Endothelial cell of hepatic sinusoid (primary cell): Measurements from ENCODE around the gene LHPP.

Experiments used
- in situ Hi-C: cut with HindIII; loops from 2 replicates; pipeline ENCODE4 v1.10.0; 2017; ENCODE audit warnings: low sequenced_read_pairs

LHPP gene

DNA sequence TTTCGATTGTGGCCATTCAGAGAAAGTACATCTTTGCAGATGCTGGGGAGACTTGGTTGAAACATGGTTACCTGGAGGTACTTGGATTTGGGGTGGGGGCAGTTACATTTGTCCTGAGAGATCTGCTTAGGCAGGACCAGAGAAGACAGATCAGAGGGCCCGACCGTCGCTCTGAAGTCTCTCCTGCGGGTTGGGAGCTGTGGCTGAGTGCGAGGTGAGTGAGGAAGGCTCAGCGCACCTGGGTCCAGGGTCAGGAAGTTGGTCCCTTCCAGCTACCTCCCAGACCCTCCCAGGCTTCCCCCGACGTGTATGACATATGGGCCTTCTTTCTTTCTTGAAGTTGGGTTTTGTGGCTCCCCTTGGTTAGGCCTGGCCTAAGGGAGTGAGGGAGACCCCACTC, 56.3 kb downstream of the LHPP start:
- in situ Hi-C loops = no loop called here

DNA sequence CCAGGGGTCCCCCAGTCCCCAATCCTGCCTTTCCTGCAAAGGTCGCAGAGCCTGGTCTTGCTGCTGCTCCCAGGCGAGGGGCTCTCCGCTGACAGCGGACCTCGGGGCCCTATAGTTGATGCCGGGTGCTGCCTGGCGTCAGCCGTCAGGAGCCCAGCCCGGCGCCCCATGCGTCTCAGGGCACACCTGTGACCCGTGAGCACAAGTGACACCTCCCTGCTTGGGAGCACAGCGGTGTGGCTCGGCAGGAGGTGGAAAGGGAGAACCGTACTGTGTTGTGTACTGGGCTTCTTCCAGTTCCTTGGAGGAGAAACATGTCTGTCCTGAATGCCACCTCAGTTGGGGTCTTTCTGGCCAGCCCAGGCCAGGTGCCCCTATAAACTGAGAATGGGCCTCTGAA, 56.7 kb downstream of the LHPP start:
- in situ Hi-C loops = no loop called here

DNA sequence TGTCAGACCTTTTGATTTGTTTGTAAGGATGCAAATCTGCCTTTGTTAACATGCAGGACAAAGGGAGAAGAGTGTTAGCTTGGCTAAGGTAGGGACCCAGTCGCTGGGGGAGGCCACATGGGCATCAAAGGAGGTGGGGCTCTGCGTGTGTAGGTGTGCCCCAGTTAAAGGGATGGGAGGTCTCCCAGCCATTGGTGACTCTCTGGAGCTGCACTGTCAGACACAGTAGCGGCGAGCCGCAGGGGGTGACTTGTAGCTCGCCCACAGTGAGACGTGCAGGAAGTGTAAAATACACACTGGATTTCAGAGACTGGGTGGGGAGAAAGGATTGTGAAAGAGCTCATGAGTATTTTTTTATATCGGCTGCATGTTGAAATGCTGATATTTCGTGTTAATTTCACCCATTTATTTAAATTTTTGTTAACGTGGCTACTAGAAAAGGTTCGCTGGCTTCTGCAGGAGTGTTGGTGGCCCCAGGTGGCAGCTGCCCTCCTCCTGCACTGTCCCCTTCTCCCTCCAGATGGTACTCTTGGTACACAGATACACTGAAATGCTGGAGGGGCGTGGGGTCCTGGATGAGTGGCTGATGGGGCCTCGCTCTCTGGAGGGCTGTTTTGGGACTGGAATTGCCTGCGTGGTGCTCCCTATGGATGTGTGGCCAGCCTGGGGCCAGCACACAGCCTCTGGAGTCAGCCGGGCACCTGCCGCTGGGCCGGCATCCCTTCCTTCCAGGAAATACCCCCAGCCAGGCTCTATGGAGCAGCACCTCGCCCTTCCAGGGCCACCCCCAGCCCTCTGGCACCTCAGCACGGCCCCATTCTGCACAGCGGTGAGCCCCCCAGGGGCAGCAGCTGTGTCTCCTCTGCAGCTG, 59.2 kb downstream of the LHPP start:
- in situ Hi-C loops = loop anchor here (5.0 kb wide), 1 partner anchor 62 kb away; no protein-coding TSS in a partner anchor

DNA sequence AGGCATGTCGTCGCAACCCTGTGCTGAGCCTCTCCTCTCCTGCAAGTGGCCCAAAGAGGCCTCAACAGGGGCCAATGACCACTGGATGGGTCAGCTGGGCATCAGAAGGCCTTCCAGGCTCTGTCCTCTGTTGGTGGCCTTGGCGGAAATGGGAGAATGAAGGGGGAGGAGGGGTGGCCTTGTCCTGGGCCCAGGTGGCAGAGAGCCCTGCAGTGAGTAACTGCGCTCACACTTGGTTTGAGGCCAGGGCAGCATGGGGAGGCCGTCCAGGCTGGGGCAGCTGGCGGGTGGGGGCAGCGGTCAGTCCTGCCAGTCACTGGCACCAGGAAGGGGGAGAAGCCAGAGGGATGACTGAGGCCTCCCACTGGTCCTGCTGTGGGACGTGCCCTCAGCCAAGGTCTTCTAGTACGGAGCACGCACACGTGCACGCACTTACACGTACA, 59.8 kb downstream of the LHPP start:
- in situ Hi-C loops = loop anchor here (5.0 kb wide), 1 partner anchor 61 kb away; no protein-coding TSS in a partner anchor

DNA sequence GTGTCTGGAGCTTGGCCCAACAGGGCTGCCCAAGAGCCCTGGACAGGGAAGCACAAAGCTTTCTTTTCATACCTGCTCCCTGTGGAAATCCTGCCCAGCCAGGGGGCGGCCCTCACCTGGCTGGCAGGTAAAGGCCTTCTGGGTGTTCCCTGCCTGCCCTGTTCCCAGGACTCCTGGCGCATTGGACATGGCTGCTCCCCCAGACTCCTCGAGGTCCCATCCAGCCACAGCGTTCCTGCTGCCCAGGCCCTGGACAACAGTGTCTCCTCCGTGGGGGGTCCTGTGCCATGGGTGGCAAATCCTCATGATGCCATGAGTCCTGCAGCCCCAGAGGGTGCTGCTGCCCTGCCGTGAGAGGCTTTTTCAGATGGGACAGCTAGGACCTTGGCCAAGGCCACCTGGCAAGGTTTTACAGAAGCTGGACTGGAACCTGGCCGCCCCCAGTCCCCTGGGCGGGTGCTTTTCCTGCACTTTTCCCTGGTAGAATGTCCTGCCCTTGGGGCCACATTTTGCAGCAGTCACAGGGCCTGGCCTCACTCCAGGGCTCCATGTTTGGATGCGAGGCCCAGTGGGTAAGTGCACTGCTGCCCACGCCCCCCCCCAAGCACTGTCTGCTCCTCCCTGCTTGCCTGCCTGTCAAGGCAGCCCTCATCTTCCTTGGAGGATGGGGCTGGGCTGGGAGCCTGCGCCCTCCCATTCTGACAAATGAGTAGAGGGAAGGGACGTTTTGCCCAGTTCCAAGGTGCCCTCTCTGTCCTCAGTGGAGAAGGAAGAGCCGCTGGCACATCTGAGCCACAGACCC, 60.7 kb downstream of the LHPP start:
- in situ Hi-C loops = loop anchor here (5.0 kb wide), 1 partner anchor 60 kb away; no protein-coding TSS in a partner anchor

DNA sequence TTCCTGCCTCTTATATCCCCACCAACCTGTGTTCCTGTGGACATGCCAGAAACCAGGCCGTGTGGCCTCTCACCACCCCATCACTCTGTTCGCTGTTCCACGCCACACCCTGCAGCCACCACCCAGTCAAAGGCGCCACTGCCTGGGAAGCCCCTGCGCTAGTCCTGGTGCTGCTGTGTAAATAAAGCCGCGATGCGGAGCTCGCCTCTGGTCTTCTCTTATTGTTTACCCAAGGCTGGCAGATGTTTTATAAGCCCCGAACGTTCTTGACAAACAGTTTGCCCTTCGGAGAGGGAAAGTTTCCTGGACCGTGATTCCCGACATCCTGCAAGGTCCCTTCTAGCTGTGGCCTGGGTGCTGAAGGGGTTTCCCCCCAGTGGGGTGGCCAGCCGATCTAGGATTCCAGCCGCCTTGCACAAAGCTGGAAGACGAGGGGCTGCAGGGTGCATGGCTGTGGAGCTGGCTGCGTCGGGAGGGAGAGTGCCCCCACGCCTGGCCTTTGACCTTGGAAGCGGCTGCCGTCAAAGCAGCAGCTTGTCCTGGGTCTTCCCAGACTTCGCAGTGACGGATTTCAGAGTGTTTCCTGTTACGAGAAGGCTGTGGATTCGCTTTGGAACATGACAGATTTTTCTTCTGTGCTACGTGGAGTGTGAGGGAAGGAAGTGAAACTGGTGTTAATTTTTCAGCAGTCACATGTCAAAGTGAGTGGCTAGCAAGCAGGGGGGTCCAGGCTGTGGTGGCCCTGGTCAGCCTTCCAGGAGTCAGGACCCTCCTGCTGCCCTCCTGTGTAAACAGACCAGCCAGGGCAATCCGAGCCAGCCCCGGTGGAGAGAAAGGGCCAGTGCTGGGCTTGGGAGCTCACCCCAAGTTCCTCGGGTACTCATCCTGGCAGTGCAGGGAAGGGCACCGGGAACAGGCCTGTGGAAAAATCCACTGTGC, 61.6 kb downstream of the LHPP start:
- in situ Hi-C loops = loop anchor here (5.0 kb wide), 1 partner anchor 59 kb away; no protein-coding TSS in a partner anchor

DNA sequence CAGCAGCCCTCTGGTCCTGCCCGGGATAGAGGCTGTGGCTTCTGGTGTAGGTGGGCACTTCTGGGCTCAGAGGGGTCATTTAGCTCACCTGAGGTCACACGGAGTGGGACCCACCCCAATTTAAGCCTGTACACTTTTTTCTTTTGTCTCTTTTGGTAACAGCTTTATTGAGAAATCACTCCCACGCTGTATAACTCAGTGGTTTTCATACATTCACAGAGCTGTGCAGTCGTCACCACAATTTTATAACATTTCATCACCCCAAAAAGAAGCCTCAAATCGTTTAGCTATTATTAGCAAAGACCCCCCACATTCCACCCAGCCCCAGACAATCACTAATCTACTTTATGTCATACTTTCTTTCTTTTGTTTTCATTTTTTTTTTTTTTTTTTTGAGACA, 62.3 kb downstream of the LHPP start:
- in situ Hi-C loops = loop anchor here (5.0 kb wide), 1 partner anchor 58 kb away; no protein-coding TSS in a partner anchor

DNA sequence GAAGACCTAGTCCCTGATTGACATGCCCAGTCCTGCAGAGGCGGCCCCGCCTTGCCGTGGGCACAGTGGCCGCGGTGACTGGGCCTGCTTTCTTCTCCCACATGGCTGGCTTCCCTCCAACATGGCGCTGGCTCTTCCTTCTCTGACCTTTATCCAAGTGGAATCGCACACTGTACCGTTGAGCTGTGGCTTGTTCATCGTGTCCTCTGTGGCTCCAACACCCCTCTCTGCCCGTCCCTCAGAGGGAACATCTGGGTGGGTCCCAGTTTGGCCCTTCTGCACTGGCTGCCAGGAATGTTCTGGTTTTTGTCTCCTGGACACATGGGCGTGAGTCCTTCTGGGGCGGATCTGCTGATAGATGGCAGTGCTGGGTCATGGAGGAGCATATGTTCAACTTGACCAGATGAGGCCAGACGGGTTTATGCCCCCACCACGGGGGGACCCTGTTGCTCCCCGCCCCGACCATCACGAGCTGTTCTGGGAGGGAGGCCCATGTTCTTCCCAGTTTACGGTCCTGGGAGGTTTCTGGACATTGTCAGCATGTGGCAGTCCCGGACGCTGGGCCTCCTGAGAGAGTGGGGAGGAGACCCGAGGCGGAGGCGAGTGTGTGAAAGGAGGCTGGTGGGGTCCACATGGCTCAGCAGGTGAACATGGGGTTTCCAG, 63.5 kb downstream of the LHPP start:
- in situ Hi-C loops = loop anchor here (5.0 kb wide), 1 partner anchor 57 kb away; no protein-coding TSS in a partner anchor

DNA sequence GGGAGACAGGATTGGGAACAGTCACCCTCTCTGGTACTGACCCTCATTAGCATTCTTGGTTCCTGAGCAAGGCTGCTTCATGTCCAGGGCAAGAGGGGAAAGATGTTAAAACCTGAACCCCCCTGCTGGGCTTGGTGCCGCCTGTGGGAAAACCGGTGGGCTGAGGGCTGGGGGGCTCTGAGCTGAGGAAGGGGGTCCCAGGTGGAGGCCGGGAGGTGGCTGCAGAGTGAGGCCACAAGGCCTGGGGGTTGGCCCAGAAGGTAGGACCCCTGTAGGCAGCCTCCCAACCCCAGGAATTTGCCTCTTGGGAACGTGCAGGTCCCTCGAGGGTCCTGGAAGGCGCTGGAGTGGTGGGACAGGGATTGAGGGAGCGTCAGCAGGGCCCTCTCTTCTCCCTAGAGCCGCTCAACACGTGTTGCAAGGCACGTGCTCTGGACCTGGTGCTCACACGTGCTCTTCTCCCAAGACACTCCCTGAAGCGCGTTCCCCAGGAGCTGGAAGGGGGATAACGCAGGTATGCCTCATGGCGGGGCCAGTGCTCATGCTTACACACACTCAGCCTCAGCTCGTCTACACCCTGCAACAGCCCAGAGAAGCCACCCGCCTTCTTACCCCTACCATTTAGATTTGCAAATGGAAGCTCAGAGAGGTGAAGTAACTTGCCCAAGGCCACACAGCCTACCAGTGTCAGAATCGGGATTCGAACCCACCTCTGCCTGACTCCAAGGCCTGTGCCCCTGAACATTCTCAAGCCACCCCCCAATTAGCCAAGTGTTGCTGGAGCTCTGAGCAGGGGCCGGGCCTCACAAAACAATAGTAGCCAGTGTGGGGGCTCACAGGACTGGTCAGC, 64.4 kb downstream of the LHPP start:
- in situ Hi-C loops = no loop called here

DNA sequence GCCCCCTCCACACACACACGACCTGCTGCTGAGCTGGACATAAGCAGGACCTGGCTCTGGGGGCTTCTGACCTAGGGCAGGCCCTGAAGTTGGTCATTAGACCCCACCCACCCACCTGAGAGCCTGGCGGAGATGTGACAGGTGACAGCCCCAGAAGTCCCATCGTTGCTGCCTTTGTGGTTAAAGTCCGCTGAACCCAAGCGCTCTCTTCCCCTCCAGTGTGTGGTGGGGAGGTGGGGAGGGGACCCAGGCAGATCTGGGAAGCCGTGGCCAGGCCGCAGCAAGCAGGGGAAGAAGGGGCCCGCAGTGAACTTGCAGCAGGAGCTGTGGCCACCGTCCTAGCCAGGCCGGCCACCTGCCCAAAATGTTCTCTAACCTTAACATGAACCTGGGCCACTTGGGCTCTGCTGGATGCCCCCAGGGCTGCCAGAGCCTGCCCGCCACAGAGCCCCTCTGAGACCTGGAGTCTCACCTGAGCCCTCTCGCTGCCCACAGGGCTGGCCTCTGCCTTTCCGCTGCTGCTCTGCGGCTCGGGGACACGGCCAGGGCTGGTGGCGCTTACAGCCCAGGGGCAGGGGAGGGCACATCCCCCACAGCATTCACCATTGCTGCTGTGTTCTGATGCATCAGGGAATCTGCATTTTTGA, 65.1 kb downstream of the LHPP start:
- in situ Hi-C loops = no loop called here

DNA sequence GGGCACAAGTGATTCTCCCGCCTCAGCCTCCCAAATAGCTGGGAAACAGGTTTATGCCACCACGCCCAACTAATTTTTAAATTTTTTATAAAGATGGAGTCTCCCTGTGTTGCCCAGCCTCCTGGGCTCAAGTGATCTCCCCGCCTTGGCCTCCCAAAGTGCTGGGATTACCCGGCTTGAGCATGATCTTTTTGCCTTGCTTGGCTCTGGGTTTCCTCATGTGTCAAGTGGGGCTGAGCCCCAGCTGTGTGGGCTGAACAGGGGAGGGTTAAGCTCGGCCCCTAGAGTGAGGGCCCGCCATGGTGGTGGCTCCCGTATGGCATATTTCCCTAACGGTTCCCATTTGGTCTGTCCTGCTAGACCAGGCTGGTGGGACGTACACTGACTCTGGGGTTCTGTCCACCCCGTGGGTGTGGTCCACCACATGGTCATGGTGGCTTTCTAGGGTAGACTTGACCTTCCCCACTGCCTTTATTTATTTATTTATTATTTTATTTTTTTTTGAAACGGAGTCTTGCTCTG, 66.3 kb downstream of the LHPP start:
- in situ Hi-C loops = no loop called here

DNA sequence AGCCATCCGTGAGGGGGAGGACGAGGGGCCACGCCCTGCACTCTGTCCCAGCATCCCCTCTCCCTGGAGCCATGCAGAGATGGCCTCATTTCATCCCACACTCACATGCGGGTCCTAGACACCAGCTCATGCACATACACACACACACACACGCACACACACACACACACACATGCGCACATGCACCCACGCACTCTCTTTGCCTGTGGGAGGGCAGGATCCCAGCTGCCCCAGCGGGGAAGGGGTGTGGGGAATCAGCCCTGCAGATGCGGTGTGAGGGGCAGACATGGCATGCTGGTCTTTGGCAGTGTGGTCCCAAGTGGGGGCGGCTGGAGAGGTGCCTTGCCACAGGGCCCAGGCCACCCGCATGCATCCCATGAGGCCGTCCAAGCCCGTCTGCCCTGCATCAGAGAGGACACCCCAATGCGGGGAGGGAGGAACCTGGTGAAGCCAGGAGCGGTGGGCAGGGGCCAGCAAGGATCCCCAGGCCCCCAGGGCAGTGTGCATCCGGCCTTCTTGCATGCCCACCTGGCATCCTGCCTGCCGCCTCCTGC, 68.1 kb downstream of the LHPP start:
- in situ Hi-C loops = no loop called here

DNA sequence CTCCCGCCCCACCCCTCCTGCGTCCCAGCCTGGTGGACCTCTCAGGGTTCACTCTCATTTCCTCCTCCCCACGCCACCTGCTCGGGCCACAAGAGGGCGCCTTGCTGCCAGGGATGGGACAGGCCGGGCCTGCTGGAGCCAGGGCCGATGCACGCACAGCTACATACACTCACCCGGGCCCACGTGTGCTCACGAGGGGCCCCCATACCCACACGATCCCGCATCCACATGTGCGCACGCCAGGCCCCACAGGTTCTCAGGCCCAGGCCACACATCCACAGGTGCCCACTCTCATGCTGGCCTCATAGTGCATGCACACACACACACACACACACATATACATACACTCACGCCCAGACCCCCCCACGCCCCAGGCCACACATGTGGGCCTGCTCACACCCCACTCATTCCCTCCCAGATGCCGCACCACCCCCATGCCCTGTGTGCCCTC, 68.6 kb downstream of the LHPP start:
- in situ Hi-C loops = no loop called here

DNA sequence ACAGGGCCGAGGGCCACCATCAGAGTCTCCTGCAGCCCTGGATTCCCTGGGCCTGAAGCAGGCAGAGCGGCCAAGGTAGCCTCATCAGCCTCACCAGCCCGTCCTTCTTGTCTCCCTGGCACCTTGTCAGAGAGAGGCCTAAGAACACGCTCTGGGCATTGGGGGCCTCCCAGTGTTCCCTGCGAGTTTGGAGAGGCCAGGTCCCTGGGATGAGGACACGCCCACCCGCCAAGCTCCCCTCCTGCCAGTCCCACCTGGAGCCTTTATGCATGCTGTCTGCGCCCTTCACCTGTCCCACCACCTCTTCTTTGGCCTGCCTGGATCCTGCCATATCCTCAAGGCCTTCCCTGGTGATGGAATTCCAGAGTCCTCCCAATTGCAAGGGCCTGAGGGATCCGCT, 69.2 kb downstream of the LHPP start:
- in situ Hi-C loops = no loop called here

DNA sequence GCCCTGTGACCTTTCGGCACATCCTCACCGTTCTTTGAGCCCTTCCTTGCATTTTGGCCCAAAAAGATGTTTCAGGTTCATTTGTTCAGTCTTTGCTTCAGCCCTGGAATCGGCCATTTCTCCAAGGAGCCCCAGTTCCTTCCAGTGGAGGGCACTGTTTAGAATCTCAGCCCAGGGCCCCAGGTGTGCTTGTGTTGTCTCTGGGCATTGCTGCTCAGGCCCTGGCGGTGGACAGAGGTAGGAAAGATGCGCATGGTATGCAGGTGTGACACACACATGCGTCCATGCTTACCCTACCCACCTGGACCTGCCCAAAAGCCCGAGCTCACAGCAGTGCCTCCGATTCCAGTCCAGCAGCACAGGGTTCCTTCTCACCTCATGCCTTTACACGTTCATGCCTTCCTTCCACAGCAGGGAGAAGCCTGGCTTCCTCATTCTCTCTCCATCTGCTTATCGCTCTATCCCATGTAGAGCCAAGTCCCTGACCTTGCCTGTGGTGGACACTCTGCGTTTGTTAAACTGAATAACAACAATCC, 70.6 kb downstream of the LHPP start:
- in situ Hi-C loops = no loop called here

DNA sequence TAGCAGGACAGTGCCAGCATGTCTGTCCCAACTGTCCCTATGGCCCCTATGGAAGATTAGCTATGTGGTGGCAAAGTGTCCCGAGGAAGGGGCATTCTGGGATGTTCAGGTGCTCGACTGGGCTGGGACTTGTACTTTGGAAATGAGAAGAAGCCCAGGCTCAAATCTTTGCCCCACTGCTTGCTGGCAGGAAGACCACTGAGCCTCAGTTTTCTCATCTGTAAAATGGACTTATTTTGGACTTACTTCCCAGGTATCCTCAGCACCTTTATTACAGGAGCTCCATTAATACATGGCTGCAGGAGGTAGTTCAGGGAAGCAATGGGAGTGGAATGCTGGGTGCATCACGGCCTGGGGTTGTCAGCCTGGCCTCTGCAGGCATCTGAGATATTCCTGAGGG, 71.2 kb downstream of the LHPP start:
- in situ Hi-C loops = no loop called here

DNA sequence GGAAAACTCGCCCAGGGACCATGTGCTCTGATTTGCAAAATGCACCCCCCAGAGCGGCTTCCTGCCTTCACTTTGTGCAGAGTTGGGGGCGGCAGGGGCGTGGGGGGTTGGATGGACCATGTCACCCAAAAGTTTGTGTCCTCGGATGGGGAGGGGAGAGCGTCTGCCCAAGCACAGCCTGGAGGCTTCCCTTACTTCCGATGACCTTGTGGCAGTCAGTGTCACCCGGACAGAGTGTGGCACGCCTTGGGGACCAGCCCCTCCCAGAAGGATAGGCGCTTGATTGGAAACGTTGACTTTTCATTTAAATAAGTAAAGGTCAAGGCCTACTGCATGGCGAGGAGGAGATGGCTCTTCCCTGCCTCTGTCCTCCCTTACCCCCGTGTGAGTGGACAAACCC, 71.6 kb downstream of the LHPP start:
- in situ Hi-C loops = no loop called here
